ENCODE data around the gene LSAMP.

LSAMP gene

DNA sequence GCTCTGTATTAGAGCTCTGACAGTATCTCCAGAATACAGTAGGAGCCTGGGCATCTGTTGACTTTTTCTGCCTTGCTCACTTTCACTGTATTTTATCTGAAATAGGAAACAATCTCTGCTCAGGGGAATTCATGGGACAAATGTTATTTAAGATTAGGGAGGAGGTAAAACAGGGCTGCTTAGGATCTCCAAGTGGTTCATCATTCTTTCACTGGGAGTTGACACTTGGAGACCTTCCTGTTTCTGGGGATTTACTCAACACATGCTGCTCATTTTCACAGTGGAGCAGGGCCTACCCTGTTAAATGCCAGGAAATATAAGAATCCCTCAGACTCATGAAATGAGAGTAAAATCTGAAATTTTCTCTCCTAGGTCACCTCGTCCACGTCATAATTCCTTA, 636.5 kb downstream of the LSAMP start:
- H3K4ac ChIP-seq (ENCODE audit: low read depth, low read length), result no peak overlapping the region
- WGBS (ENCODE audit: extremely low coverage, insufficient coverage, low lambda C conversion rate), result no CpG with 5 or more reads among the region's 2 CpGs

DNA sequence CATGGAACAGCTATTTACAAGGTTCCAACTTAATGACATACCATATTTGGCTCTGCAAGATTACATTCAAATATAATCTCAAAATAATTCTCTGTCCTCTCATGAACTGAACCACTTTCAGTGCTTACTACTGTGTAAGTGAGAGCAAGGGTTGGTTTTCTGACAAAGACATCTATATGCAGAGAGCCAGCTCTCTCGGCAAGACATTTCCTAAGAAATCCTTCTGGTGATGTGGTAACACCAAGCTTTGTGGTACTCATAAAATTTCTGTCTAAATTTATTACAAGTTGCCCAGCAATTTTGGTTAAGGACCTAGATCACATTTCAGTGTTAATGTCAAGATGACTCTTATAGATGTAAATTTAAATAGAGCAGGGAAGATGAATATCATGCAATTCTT, 637.0 kb downstream of the LSAMP start:
- Histone ChIP-seq H3K79me2 (ENCODE audit: control insufficient read depth, insufficient read depth, low read length) (no peaks in the 10 kb centered on the region), H2BK15ac (replicated peaks; ENCODE audit: low read depth) (no peak overlapping the region), H3K4me2 (ENCODE audit: low read length) (no peak overlapping the region), H2AK5ac (ENCODE audit: low read length) (no peak overlapping the region), H3K4me3 (ENCODE audit: low read length) (no peak overlapping the region), H3K4me1 (ENCODE audit: control insufficient read depth, low read depth, low read length) (no peaks in the 10 kb centered on the region), H2BK120ac (ENCODE audit: low read depth, low read length) (no peak overlapping the region), H3K79me1 (ENCODE audit: low read length) (no peaks in the 10 kb centered on the region), H3K27me3 (ENCODE audit: insufficient read depth, low read length, poor library complexity) (no peaks in the 10 kb centered on the region), H3K18ac (ENCODE audit: low read length) (no peak overlapping the region), H3K36me3 (ENCODE audit: control insufficient read depth, insufficient read depth, low read length) (no peaks in the 10 kb centered on the region), H3K56ac (ENCODE audit: low read length) (no peak overlapping the region), H3K23ac (ENCODE audit: low read length) (no peak overlapping the region), H4K8ac (ENCODE audit: low read depth, low read length) (no peak overlapping the region), H3K27ac (ENCODE audit: low read depth, low read length) (no peak overlapping the region), H3K9ac (ENCODE audit: low read length) (no peak overlapping the region), H4K5ac (ENCODE audit: low read length) (no peak overlapping the region), H2BK5ac (ENCODE audit: low read length) (no peak overlapping the region), H3K4ac (ENCODE audit: low read depth, low read length) (no peak overlapping the region)
- no peak for DNase-seq
- WGBS (ENCODE audit: extremely low coverage, insufficient coverage, low lambda C conversion rate), result no CpG with 5 or more reads among the region's 1 CpG

More for the DNA sequence above, 636.5 kb downstream of the LSAMP start:
- no peak overlapping the region for H3K18ac ChIP-seq (ENCODE audit: low read length)
- H3K79me2 ChIP-seq (ENCODE audit: control insufficient read depth, insufficient read depth, low read length), result no peaks in the 10 kb centered on the region
- H3K27me3 ChIP-seq (ENCODE audit: insufficient read depth, low read length, poor library complexity), result no peaks in the 10 kb centered on the region
- H3K79me1 ChIP-seq (ENCODE audit: low read length), result no peaks in the 10 kb centered on the region
- H3K23ac ChIP-seq (ENCODE audit: low read length), result no peak overlapping the region
- no peak overlapping the region for H4K5ac ChIP-seq (ENCODE audit: low read length)
- no peak overlapping the region for H2BK5ac ChIP-seq (ENCODE audit: low read length)
- H3K4me3 ChIP-seq (ENCODE audit: low read length), result no peak overlapping the region
- H3K4me2 ChIP-seq (ENCODE audit: low read length), result no peak overlapping the region
- H4K8ac ChIP-seq (ENCODE audit: low read depth, low read length), result no peak overlapping the region
- H3K9ac ChIP-seq (ENCODE audit: low read length), result no peak overlapping the region
- H2AK5ac ChIP-seq (ENCODE audit: low read length), result no peak overlapping the region
- H3K27ac ChIP-seq (ENCODE audit: low read depth, low read length), result no peak overlapping the region
- H2BK120ac ChIP-seq (ENCODE audit: low read depth, low read length), result no peak overlapping the region
- H3K4me1 ChIP-seq (ENCODE audit: control insufficient read depth, low read depth, low read length), result no peaks in the 10 kb centered on the region
- no peak for DNase-seq
- no peaks in the 10 kb centered on the region for H3K36me3 ChIP-seq (ENCODE audit: control insufficient read depth, insufficient read depth, low read length)
- no peak overlapping the region for H2BK15ac ChIP-seq (replicated peaks; ENCODE audit: low read depth)
- no peak overlapping the region for H3K56ac ChIP-seq (ENCODE audit: low read length)

DNA sequence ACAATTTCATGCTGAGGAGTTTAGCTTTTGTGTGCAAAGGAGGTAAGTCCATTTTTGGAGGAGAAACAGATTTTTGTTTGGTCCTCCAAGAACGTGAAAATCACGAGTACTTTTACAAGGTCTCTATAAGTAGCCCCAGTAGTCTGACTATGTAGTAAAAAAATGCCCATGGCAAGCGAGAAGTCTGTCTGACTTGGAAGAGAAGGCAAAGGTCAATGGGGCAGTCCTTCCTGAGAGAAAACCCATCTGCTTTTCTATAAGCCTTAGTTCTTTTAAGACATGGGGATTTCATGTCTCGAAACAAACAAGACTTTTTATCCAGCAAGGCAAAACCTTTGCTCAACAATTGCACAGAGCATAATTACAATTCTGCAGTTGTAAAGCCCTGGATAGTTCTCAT, 638.8 kb downstream of the LSAMP start:
- H2BK15ac ChIP-seq (replicated peaks; ENCODE audit: low read depth), result no peak overlapping the region
- H3K18ac ChIP-seq (ENCODE audit: low read length), result no peak overlapping the region
- no peak overlapping the region for H2BK5ac ChIP-seq (ENCODE audit: low read length)
- H3K27ac ChIP-seq (ENCODE audit: low read depth, low read length), result no peak overlapping the region
- H4K8ac ChIP-seq (ENCODE audit: low read depth, low read length), result no peak overlapping the region
- H2AK5ac ChIP-seq (ENCODE audit: low read length), result no peak overlapping the region
- no peaks in the 10 kb centered on the region for H3K4me1 ChIP-seq (ENCODE audit: control insufficient read depth, low read depth, low read length)
- no peak overlapping the region for H3K4ac ChIP-seq (ENCODE audit: low read depth, low read length)
- H4K5ac ChIP-seq (ENCODE audit: low read length), result no peak overlapping the region
- no peak for DNase-seq
- H3K23ac ChIP-seq (ENCODE audit: low read length), result no peak overlapping the region
- no peak overlapping the region for H3K4me3 ChIP-seq (ENCODE audit: low read length)
- WGBS (ENCODE audit: extremely low coverage, insufficient coverage, low lambda C conversion rate), result no CpG with 5 or more reads among the region's 4 CpGs
- no peaks in the 10 kb centered on the region for H3K79me1 ChIP-seq (ENCODE audit: low read length)
- no peaks in the 10 kb centered on the region for H3K36me3 ChIP-seq (ENCODE audit: control insufficient read depth, insufficient read depth, low read length)
- no peak overlapping the region for H3K4me2 ChIP-seq (ENCODE audit: low read length)
- H3K9ac ChIP-seq (ENCODE audit: low read length), result no peak overlapping the region
- no peaks in the 10 kb centered on the region for H3K27me3 ChIP-seq (ENCODE audit: insufficient read depth, low read length, poor library complexity)
- no peaks in the 10 kb centered on the region for H3K79me2 ChIP-seq (ENCODE audit: control insufficient read depth, insufficient read depth, low read length)
- H2BK120ac ChIP-seq (ENCODE audit: low read depth, low read length), result no peak overlapping the region
- no peak overlapping the region for H3K56ac ChIP-seq (ENCODE audit: low read length)

DNA sequence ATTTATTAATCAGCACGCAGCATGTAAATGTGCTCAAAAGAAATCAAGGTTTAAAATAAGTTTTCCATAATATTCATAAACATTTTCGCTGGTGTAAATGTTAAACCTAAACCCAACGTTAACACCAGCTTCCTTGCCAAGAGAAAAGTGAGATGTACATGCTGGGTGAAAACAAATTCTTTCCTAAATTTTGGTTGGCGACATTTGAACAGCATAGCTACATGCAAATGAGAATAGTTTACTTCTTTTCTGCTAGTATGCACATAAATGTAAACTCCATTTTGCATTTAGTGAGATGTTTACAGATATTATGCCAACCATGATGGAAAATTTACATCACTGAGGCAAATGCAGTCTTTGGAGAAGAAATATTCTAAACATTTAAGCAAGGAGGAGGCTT, 639.8 kb downstream of the LSAMP start:
- Histone ChIP-seq H3K27ac (ENCODE audit: low read depth, low read length) (no peak overlapping the region), H4K5ac (ENCODE audit: low read length) (no peak overlapping the region), H3K56ac (ENCODE audit: low read length) (no peak overlapping the region), H2BK120ac (ENCODE audit: low read depth, low read length) (no peak overlapping the region), H3K79me2 (ENCODE audit: control insufficient read depth, insufficient read depth, low read length) (no peaks in the 10 kb centered on the region), H3K9ac (ENCODE audit: low read length) (no peak overlapping the region), H3K27me3 (ENCODE audit: insufficient read depth, low read length, poor library complexity) (no peaks in the 10 kb centered on the region), H2BK15ac (replicated peaks; ENCODE audit: low read depth) (no peak overlapping the region), H3K18ac (ENCODE audit: low read length) (no peak overlapping the region), H2AK5ac (ENCODE audit: low read length) (no peak overlapping the region), H2BK5ac (ENCODE audit: low read length) (no peak overlapping the region), H3K23ac (ENCODE audit: low read length) (no peak overlapping the region), H4K8ac (ENCODE audit: low read depth, low read length) (no peak overlapping the region), H3K79me1 (ENCODE audit: low read length) (no peaks in the 10 kb centered on the region), H3K36me3 (ENCODE audit: control insufficient read depth, insufficient read depth, low read length) (no peaks in the 10 kb centered on the region), H3K4me3 (ENCODE audit: low read length) (no peak overlapping the region), H3K4me1 (ENCODE audit: control insufficient read depth, low read depth, low read length) (no peaks in the 10 kb centered on the region), H3K4ac (ENCODE audit: low read depth, low read length) (no peak overlapping the region), H3K4me2 (ENCODE audit: low read length) (no peak overlapping the region)
- DNase-seq, result no peak
- no CpG with 5 or more reads among the region's 4 CpGs for WGBS (ENCODE audit: extremely low coverage, insufficient coverage, low lambda C conversion rate)

DNA sequence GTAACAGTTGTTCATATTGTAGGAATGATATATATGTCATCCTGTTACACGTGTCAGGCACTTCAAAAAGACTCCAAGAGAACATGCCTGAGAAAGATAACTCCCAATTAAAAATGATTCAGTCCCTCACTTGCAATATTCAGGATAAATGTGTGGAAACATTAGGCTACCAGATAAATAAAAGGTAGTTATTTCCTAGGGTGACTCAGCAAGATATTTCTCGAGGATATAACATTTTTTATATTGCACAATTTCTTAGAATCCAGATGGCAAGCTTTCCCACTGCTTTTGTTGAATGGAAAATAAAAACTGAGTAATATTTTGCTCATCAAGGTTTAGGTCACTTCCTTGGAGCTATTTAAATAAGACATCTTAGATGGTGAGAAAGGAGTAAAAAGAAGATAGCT, 640.6 kb downstream of the LSAMP start:
- H4K8ac ChIP-seq (ENCODE audit: low read depth, low read length), result no peak overlapping the region
- no peaks in the 10 kb centered on the region for H3K36me3 ChIP-seq (ENCODE audit: control insufficient read depth, insufficient read depth, low read length)
- no peak for DNase-seq
- no peak overlapping the region for H3K18ac ChIP-seq (ENCODE audit: low read length)
- no peak overlapping the region for H3K4me3 ChIP-seq (ENCODE audit: low read length)
- H3K4ac ChIP-seq (ENCODE audit: low read depth, low read length), result no peak overlapping the region
- no peak overlapping the region for H2BK15ac ChIP-seq (replicated peaks; ENCODE audit: low read depth)
- H3K23ac ChIP-seq (ENCODE audit: low read length), result no peak overlapping the region
- no peak overlapping the region for H2BK5ac ChIP-seq (ENCODE audit: low read length)
- H2AK5ac ChIP-seq (ENCODE audit: low read length), result no peak overlapping the region
- H2BK120ac ChIP-seq (ENCODE audit: low read depth, low read length), result no peak overlapping the region
- H3K9ac ChIP-seq (ENCODE audit: low read length), result no peak overlapping the region
- no peak overlapping the region for H3K27ac ChIP-seq (ENCODE audit: low read depth, low read length)
- no peaks in the 10 kb centered on the region for H3K27me3 ChIP-seq (ENCODE audit: insufficient read depth, low read length, poor library complexity)
- WGBS (ENCODE audit: extremely low coverage, insufficient coverage, low lambda C conversion rate), result no CpG with 5 or more reads among the region's 2 CpGs
- H3K4me1 ChIP-seq (ENCODE audit: control insufficient read depth, low read depth, low read length), result no peaks in the 10 kb centered on the region
- no peak overlapping the region for H3K56ac ChIP-seq (ENCODE audit: low read length)
- no peak overlapping the region for H3K4me2 ChIP-seq (ENCODE audit: low read length)
- H3K79me1 ChIP-seq (ENCODE audit: low read length), result no peaks in the 10 kb centered on the region
- H4K5ac ChIP-seq (ENCODE audit: low read length), result no peak overlapping the region
- H3K79me2 ChIP-seq (ENCODE audit: control insufficient read depth, insufficient read depth, low read length), result no peaks in the 10 kb centered on the region

DNA sequence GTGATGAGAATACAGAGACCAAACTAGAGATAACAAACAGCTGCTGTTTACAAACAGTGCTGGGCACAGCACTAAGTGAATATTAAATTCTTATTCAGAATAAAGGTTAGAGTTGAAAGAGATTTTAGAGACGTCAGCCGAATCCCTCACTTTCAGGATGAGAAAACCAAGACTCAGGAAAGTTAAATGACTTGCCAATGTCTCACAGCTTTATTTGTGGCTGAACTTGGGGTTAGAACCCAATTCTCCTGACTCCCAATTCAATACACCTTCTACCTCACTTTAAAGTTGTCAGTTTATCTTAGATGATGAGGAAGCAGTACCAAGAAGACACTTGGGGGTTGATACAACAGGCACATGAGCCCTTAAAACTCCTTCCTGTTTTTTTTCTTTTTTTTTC, 641.1 kb downstream of the LSAMP start:
- no peak overlapping the region for H3K27ac ChIP-seq (ENCODE audit: low read depth, low read length)

More for the DNA sequence above, 641.1 kb downstream of the LSAMP start:
- H3K79me1 ChIP-seq (ENCODE audit: low read length), result no peaks in the 10 kb centered on the region
- no peaks in the 10 kb centered on the region for H3K27me3 ChIP-seq (ENCODE audit: insufficient read depth, low read length, poor library complexity)
- H2BK120ac ChIP-seq (ENCODE audit: low read depth, low read length), result no peak overlapping the region
- no peak overlapping the region for H3K4me2 ChIP-seq (ENCODE audit: low read length)
- H3K23ac ChIP-seq (ENCODE audit: low read length), result no peak overlapping the region
- H4K8ac ChIP-seq (ENCODE audit: low read depth, low read length), result no peak overlapping the region
- H3K4me1 ChIP-seq (ENCODE audit: control insufficient read depth, low read depth, low read length), result no peaks in the 10 kb centered on the region
- H3K56ac ChIP-seq (ENCODE audit: low read length), result no peak overlapping the region
- no peak overlapping the region for H3K4ac ChIP-seq (ENCODE audit: low read depth, low read length)
- H3K9ac ChIP-seq (ENCODE audit: low read length), result no peak overlapping the region
- DNase-seq, result no peak
- no peak overlapping the region for H2BK5ac ChIP-seq (ENCODE audit: low read length)
- H3K79me2 ChIP-seq (ENCODE audit: control insufficient read depth, insufficient read depth, low read length), result no peaks in the 10 kb centered on the region
- no peak overlapping the region for H3K18ac ChIP-seq (ENCODE audit: low read length)
- no peak overlapping the region for H2AK5ac ChIP-seq (ENCODE audit: low read length)
- H3K4me3 ChIP-seq (ENCODE audit: low read length), result no peak overlapping the region
- no peak overlapping the region for H4K5ac ChIP-seq (ENCODE audit: low read length)
- H3K36me3 ChIP-seq (ENCODE audit: control insufficient read depth, insufficient read depth, low read length), result no peaks in the 10 kb centered on the region
- H2BK15ac ChIP-seq (replicated peaks; ENCODE audit: low read depth), result peak overlapping the region; percentile 96
- no CpG with 5 or more reads among the region's 2 CpGs for WGBS (ENCODE audit: extremely low coverage, insufficient coverage, low lambda C conversion rate)

Measured in mesendoderm (in vitro differentiated cells).